Activated naive CD8-positive, alpha-beta T cell treated with anti-CD3 and anti-CD28 coated beads, Interleukin-2, amount 10 ng/mL, durations not matched to agents 7 days and 5 days (primary cell): ENCODE measurements around the gene RFX3. TPM values are rescaled to one million over a fixed set of nuclear protein-coding genes. Genes with fewer than 3 reads are reported as not detected.

Experiments used
- ATAC-seq: fragments of 150-1000 bp; cut with Tn5 transposase; one replicate; pipeline ENCODE4 v1.10.0; 2021; ENCODE audit warnings: low read depth, moderate library complexity
- POLR2A ChIA-PET: fragments of 350-600 bp; sonication (Branson Sonifier 250); formaldehyde crosslinking; loops from one replicate; lab custom pipeline; 2021; ENCODE audit warnings: antibody characterized with exemption; lab: Charles Lee
- DNase-seq: peaks from one replicate; pipeline ENCODE4 v3.0.0; 2021
- H3K27ac Mint-ChIP-seq: one replicate; pipeline ENCODE4 v1.8.0; 2022; ENCODE audit warnings: mild to moderate bottlenecking, mixed read lengths
- H3K27me3 Mint-ChIP-seq: one replicate; pipeline ENCODE4 v1.8.0; 2022; ENCODE audit warnings: mild to moderate bottlenecking, moderate library complexity, mixed read lengths
- H3K36me3 Mint-ChIP-seq: one replicate; pipeline ENCODE4 v1.8.0; 2021; ENCODE audit warnings: mild to moderate bottlenecking, mixed read lengths
- H3K4me1 Mint-ChIP-seq: one replicate; pipeline ENCODE4 v1.8.0; 2021; ENCODE audit warnings: mixed read lengths
- H3K4me3 Mint-ChIP-seq: one replicate; pipeline ENCODE4 v1.8.0; 2022; ENCODE audit warnings: mild to moderate bottlenecking, moderate library complexity, mixed read lengths
- H3K9me3 Mint-ChIP-seq: one replicate; pipeline ENCODE4 v1.8.0; 2021; ENCODE audit warnings: mixed read lengths
- total RNA-seq, 2 experiments: library from RNA; stranded (reverse); gene quantifications; one replicate each; pipeline ENCODE4 v1.2.3, GENCODE V29; 2021

Gene RFX3
- total RNA-seq, 2 experiments from 2014 or later, result 13.5 to 16.2 TPM

- H3K9me3 Mint-ChIP-seq, result peaks cover 12% of the 10 kb centered on the region
- POLR2A ChIA-PET, result no interaction called here
- H3K36me3 Mint-ChIP-seq, result peaks cover 26% of the 10 kb centered on the region
- ATAC-seq (no peak), DNase-seq (no peak)
- no peak overlapping the region for H3K27ac Mint-ChIP-seq
- no peaks in the 10 kb centered on the region for H3K27me3 Mint-ChIP-seq
- no peaks in the 10 kb centered on the region for H3K4me1 Mint-ChIP-seq
- no peak overlapping the region for H3K4me3 Mint-ChIP-seq
Observed at GRCh38 chr9:3288686-3289085, 237.1 kb downstream of the RFX3 start.

- H3K27me3 Mint-ChIP-seq, result no peaks in the 10 kb centered on the region
- H3K4me1 Mint-ChIP-seq, result no peaks in the 10 kb centered on the region
- peaks cover 20% of the 10 kb centered on the region for H3K36me3 Mint-ChIP-seq
- POLR2A ChIA-PET, result no interaction called here
- DNase-seq (no peak), ATAC-seq (no peak)
- H3K4me3 Mint-ChIP-seq, result no peak overlapping the region
- peaks cover 9% of the 10 kb centered on the region for H3K9me3 Mint-ChIP-seq
- H3K27ac Mint-ChIP-seq, result no peak overlapping the region
Observed at GRCh38 chr9:3285365-3286161, 240.2 kb downstream of the RFX3 start.

- no peak overlapping the region for H3K27ac Mint-ChIP-seq
- peaks cover 12% of the 10 kb centered on the region for H3K36me3 Mint-ChIP-seq
- ATAC-seq, result no peak
- peaks cover under 1% of the 10 kb centered on the region for H3K4me1 Mint-ChIP-seq
- H3K4me3 Mint-ChIP-seq, result no peak overlapping the region
- POLR2A ChIA-PET, result interaction anchor here (0.6 kb wide), 1 partner anchor 48 kb away, joined by 3 read pairs; no protein-coding TSS in a partner anchor
- no peak for DNase-seq
- H3K9me3 Mint-ChIP-seq, result peaks cover 3% of the 10 kb centered on the region
- no peaks in the 10 kb centered on the region for H3K27me3 Mint-ChIP-seq
Observed at GRCh38 chr9:3282365-3282764, 243.4 kb downstream of the RFX3 start.

- no peak for ATAC-seq
- no peak for DNase-seq
- H3K4me1 Mint-ChIP-seq, result peaks cover 3% of the 10 kb centered on the region
- no peak overlapping the region for H3K27ac Mint-ChIP-seq
- H3K9me3 Mint-ChIP-seq, result no peaks in the 10 kb centered on the region
- H3K4me3 Mint-ChIP-seq, result no peak overlapping the region
- POLR2A ChIA-PET, result no interaction called here
- H3K36me3 Mint-ChIP-seq, result peaks cover 5% of the 10 kb centered on the region
- H3K27me3 Mint-ChIP-seq, result no peaks in the 10 kb centered on the region
Observed at GRCh38 chr9:3281399-3281798, 244.4 kb downstream of the RFX3 start.

GRCh38 chr9:3277200-3277599 is 248.6 kb downstream of the RFX3 start:
- ATAC-seq (no peak), DNase-seq (no peak)
- Mint-ChIP-seq H3K9me3 (no peaks in the 10 kb centered on the region), H3K4me3 (no peak overlapping the region), H3K27ac (no peak overlapping the region), H3K27me3 (no peaks in the 10 kb centered on the region), H3K4me1 (peaks cover 3% of the 10 kb centered on the region), H3K36me3 (peaks cover 5% of the 10 kb centered on the region)
- POLR2A ChIA-PET, result no interaction called here

GRCh38 chr9:3271581-3271980 is 254.2 kb downstream of the RFX3 start:
- DNase-seq (no peak), ATAC-seq (no peak)
- Mint-ChIP-seq H3K27me3 (no peaks in the 10 kb centered on the region), H3K4me1 (no peaks in the 10 kb centered on the region), H3K4me3 (no peak overlapping the region), H3K9me3 (no peaks in the 10 kb centered on the region), H3K36me3 (peaks cover 15% of the 10 kb centered on the region), H3K27ac (no peak overlapping the region)
- POLR2A ChIA-PET, result no interaction called here

- H3K36me3 Mint-ChIP-seq, result peaks cover 15% of the 10 kb centered on the region
- no peaks in the 10 kb centered on the region for H3K27me3 Mint-ChIP-seq
- H3K4me3 Mint-ChIP-seq, result no peak overlapping the region
- no peak overlapping the region for H3K27ac Mint-ChIP-seq
- no peaks in the 10 kb centered on the region for H3K4me1 Mint-ChIP-seq
- ATAC-seq (no peak), DNase-seq (no peak)
- POLR2A ChIA-PET, result no interaction called here
- H3K9me3 Mint-ChIP-seq, result no peaks in the 10 kb centered on the region
Observed at GRCh38 chr9:3271157-3271556, 254.6 kb downstream of the RFX3 start.

- ATAC-seq, result no peak
- no peaks in the 10 kb centered on the region for H3K4me1 Mint-ChIP-seq
- peaks cover 12% of the 10 kb centered on the region for H3K36me3 Mint-ChIP-seq
- H3K9me3 Mint-ChIP-seq, result no peaks in the 10 kb centered on the region
- H3K27me3 Mint-ChIP-seq, result no peaks in the 10 kb centered on the region
- DNase-seq, result no peak
- H3K27ac Mint-ChIP-seq, result no peak overlapping the region
- POLR2A ChIA-PET, result no interaction called here
- no peak overlapping the region for H3K4me3 Mint-ChIP-seq
Observed at GRCh38 chr9:3268223-3268622, 257.6 kb downstream of the RFX3 start.

- Mint-ChIP-seq H3K4me3 (no peak overlapping the region), H3K9me3 (no peaks in the 10 kb centered on the region)
Observed at GRCh38 chr9:3263698-3264097, 262.1 kb downstream of the RFX3 start.

GRCh38 chr9:3262826-3263529 is 262.8 kb downstream of the RFX3 start:
- Mint-ChIP-seq H3K36me3 (peaks cover 3% of the 10 kb centered on the region), H3K4me1 (no peaks in the 10 kb centered on the region), H3K27ac (no peak overlapping the region), H3K4me3 (no peak overlapping the region), H3K9me3 (no peaks in the 10 kb centered on the region), H3K27me3 (no peaks in the 10 kb centered on the region)
- POLR2A ChIA-PET, result interaction anchor here (0.7 kb wide), 1 partner anchor 133 kb away, joined by 3 read pairs; no protein-coding TSS in a partner anchor
- DNase-seq, result no peak
- ATAC-seq, result no peak

More at GRCh38 chr9:3263698-3264097, 262.1 kb downstream of the RFX3 start:
- Mint-ChIP-seq H3K36me3 (peaks cover 2% of the 10 kb centered on the region), H3K27me3 (no peaks in the 10 kb centered on the region), H3K4me1 (no peaks in the 10 kb centered on the region), H3K27ac (no peak overlapping the region)
- ATAC-seq (no peak), DNase-seq (no peak)
- POLR2A ChIA-PET, result no interaction called here

- Mint-ChIP-seq H3K27me3 (no peaks in the 10 kb centered on the region), H3K9me3 (no peaks in the 10 kb centered on the region), H3K4me1 (no peaks in the 10 kb centered on the region), H3K27ac (no peak overlapping the region), H3K36me3 (peaks cover 4% of the 10 kb centered on the region), H3K4me3 (no peak overlapping the region)
- DNase-seq, result no peak
- ATAC-seq, result no peak
- POLR2A ChIA-PET, result no interaction called here
Observed at GRCh38 chr9:3261484-3261883, 264.3 kb downstream of the RFX3 start.

- ATAC-seq, result no peak
- Mint-ChIP-seq H3K27me3 (no peaks in the 10 kb centered on the region), H3K4me3 (no peak overlapping the region), H3K9me3 (no peaks in the 10 kb centered on the region), H3K27ac (no peak overlapping the region), H3K4me1 (no peaks in the 10 kb centered on the region), H3K36me3 (peaks cover 13% of the 10 kb centered on the region)
- DNase-seq, result no peak
- POLR2A ChIA-PET, result no interaction called here
Observed at GRCh38 chr9:3256571-3257330, 269.1 kb downstream of the RFX3 start.

- no peaks in the 10 kb centered on the region for H3K4me1 Mint-ChIP-seq
- ATAC-seq (no peak), DNase-seq (no peak)
- peaks cover 9% of the 10 kb centered on the region for H3K36me3 Mint-ChIP-seq
- H3K4me3 Mint-ChIP-seq, result no peak overlapping the region
- H3K9me3 Mint-ChIP-seq, result no peaks in the 10 kb centered on the region
- POLR2A ChIA-PET, result no interaction called here
- H3K27me3 Mint-ChIP-seq, result no peaks in the 10 kb centered on the region
- no peak overlapping the region for H3K27ac Mint-ChIP-seq
Observed at GRCh38 chr9:3251309-3251708, 274.5 kb downstream of the RFX3 start.
